Hindlimb muscle (tissue), 1 donor: ENCODE data around the gene BZW1. TPM values are rescaled to one million over a fixed set of nuclear protein-coding genes. Genes with fewer than 3 reads are reported as not detected.
"Not testable (repeated sequence)": the region's sequence is repeated elsewhere in the genome, so short reads cannot be mapped to it uniquely, and the experiment has no call there.

Experiments used
- DNase-seq: peaks from one replicate; pipeline ENCODE4 v3.0.0-alpha.2; 2013
- polyA plus RNA-seq: library from polyadenylated mRNA; unstranded; fragments of 120-200 nt; gene quantifications from one replicate; pipeline ENCODE4 v1.2.1, GENCODE V29; 2013; ENCODE audit not compliant: insufficient read length

BZW1 gene
- polyA plus RNA-seq, 1 donor: 105 TPM

DNA sequence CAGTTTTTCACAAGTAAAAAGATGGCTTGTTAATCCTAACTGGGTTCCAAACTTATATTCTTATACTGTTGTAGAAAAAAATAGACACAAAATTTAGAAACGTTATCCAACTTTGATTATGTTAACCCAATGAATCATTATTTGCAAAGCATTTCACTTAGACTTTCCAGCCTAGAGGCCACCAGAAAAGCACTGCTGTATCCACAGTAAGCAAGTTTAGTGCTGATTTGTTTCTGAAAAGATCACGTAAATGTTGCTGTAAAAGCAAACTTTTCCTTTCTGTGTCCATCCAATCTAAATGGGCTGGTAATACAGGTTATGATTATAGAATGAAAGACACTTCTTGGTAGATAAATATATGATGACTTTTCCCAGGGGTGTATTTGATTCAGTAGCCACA lies 17.6 kb upstream of the BZW1 start:
- no peak for DNase-seq

DNA sequence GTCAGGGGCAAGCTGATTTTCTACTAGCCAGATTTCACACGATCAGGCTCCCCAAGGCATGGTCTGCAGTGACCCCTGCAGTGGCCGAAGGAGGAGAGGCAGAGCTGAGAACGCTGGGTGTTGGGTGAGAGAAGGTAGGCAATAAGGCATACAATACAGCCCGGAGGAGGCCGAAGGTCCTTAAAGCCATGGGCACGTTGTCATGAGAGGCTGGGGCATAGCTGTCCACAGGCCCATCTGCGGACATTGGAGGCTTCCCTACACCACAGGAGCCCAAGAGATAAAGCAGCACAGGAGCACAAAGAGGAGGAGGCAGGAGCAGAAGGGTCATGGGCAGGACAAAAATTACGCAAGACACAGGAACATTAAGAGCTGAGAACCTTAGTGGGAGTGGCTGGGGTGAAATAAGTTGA lies 16.7 kb upstream of the BZW1 start:
- no peak for DNase-seq

- DNase-seq: no peak
Observed at GRCh38 chr2:200796561-200796960, 15.1 kb upstream of the BZW1 start.

GRCh38 chr2:200797242-200797770 lies 14.4 kb upstream of the BZW1 start:
- DNase-seq: no peak

- no peak for DNase-seq
Observed at GRCh38 chr2:200798514-200798913, 13.2 kb upstream of the BZW1 start.

GRCh38 chr2:200800458-200800857 lies 11.3 kb upstream of the BZW1 start:
- DNase-seq: no peak

GRCh38 chr2:200801431-200801830 lies 10.3 kb upstream of the BZW1 start:
- not testable (repeated sequence) for DNase-seq

DNA sequence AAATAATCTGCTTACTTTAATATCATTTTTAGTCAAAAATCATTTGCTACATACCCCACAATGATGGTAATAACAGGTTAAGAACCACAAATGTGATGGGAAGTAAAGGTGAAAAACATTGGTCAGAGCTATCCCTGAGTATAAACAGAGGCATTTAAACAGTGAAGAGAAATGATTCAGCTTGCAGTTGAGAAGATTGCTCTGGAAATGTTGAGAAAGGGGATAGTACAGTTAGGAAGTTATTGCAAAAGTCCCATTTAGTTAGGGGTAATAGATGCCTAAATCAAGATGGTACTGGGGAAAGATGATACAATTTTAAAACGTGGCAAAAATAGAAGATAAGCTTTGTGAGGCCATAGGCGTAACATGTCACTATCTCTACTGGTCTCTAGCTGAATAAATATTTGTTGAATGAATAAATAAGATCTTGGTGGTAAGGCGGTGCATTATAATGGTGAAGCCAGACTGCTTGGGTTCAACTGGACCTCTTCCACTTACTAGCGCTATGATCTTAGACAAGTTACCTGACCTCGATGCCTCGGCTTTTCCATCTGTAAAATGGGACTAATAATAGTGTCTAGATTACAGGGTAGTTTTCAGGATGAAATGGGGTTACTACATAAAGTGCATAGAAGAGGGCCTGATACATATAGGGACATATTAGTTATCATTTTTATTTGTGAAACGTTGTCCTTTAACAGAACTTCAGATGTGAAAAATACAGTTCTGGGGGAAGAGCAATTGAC lies 2.0 kb upstream of the BZW1 start:
- no peak for DNase-seq

DNA sequence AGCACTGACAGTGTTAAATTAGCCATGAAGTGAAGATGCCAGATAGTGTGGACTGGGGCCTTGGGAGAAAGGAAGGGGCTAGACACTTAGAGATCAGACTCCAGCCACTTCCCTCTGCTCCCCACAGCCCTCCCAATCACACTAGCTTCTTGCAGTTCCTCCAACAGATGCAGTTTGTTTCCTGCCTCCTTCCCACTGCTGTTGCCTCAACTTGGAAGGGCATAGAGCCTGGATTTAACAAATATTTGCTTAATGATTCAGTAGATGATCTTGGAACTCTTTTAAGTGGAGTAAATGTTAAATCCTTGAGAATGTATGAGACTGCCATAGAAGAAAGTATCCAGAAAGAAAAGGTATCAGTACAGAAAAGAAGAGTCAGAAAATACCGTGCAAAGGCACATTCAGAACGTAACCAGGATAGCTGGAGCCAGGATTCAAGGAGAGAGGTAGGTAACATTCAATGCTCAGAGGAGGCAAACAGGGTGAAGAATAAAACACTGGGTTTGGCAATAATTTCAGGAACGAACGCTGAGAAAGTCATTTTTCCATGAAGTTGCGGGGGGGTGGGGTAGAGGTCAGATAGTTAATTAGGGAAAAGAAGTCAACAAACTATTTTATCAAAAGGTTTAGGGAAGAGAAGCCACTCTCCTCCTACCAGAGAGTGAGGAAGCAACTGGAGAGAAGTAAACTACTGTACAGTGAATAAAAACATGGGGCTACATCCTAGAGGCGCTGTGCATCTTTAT lies 1.3 kb upstream of the BZW1 start:
- DNase-seq: no peak

GRCh38 chr2:200810998-200811332 lies 745 bp upstream of the BZW1 start:
- DNase-seq: no peak

DNA sequence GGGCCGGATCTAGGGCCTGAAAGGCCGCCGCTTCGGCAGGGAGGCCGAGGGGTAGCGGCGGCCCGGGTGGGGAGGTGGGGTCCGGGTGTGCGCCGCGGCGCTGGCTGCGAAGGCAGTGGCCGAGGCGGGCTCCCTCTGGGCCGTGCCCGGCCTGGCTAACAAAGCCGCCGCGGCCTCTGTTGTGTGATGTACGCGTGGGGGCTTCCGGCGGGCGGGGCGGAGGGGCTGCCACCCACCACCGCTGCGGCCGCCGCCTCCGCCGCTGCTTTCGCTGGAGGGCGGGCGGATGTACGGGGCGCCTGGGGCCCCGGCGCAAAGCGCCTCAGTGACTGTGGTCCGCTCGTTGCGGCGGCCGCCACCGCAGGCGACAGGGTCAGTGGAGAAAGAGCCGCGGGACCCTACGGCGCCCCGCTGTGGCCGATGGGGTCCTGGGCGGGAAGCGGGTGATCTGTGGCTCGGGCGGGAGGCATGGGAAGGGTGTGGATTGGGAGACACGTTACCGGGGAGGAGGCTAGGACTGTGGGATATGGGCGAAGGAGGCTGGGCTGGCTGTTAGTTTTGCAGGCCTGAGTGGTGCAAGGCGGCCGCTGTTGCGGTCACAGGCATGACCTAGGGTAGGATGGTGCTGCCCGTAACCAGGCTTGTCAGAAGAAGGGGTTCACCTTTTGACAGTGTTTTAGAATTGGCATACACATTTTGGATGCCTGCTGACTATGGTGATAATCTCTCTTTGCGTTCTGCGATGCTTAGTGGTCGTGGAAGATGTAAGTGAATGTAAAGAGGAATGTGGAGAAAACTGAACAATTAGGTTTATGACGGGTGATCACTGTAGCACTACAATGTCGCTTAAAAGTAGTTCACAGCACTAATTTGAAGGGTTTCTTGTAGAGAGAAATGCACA lies 662 bp downstream of the BZW1 start:
- peak; percentile 67 for DNase-seq

DNA sequence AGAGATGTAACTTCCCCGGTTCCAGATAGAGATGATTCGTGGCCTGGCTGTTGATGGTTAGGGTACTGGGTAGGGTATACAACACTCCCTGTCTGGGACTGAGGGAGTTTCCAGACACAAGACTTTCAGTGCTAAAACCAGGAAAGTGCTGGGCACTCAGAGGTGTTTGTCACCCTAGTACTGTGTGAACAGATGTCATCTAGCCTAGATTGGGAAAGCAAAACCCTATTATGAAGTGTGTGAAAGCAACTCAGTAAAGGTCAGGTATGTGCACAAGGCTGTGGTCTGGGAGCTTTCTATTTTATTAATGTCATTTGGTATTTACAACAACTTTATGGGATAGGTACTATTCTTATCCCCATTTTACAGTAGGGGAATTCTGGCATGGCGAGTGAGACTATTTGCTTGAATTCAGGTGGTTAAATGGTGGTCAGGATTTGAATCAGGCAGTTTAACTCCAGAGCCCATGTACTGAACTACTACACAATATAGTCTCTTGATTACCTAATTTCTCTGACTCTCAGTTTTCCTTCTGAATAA lies 2.6 kb downstream of the BZW1 start:
- DNase-seq: no peak

DNA sequence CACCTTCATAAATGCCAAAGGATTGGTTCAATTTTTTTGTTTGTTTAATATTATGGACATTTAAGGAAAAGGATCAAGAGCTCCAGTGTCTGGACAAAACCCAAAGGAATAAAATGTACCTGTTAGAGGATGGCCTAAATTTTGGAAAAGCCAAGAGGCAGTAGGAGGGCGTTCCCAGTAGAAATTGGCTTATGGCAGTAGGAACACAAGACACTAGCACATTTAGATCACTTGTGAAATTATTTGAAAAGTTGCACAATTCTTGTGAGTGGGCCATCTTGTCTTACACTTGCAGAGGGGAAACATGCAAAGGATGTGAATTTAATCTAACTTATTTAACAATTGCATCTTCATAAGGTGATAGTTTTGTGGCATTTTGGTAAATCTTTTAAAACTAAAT lies 3.2 kb downstream of the BZW1 start:
- DNase-seq: no peak

GRCh38 chr2:200818732-200819131 lies 7.0 kb downstream of the BZW1 start:
- not testable (repeated sequence) for DNase-seq

- DNase-seq: no peak
Observed at GRCh38 chr2:200820573-200821234, 9.0 kb downstream of the BZW1 start.

GRCh38 chr2:200821686-200822245 lies 10.1 kb downstream of the BZW1 start:
- DNase-seq: no peak

DNA sequence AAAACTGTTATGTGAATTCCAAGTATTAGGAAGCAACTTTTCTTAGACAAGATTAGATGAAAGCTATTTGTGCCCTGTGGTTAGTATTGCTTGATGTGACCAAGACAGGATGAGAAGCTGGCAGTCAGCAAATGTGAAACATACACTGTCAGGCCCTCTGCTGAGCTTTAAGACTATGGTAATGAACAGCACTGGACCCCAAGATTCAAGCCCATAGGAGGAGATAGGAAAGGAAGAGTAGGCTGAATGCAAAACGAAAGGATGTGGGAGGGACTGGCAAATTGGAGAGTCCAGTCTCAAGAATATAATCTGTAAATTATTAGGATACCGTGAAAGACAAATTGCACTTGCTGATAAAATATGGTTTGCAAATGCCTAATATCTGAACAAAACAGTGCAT lies 16.4 kb downstream of the BZW1 start:
- DNase-seq: no peak

DNA sequence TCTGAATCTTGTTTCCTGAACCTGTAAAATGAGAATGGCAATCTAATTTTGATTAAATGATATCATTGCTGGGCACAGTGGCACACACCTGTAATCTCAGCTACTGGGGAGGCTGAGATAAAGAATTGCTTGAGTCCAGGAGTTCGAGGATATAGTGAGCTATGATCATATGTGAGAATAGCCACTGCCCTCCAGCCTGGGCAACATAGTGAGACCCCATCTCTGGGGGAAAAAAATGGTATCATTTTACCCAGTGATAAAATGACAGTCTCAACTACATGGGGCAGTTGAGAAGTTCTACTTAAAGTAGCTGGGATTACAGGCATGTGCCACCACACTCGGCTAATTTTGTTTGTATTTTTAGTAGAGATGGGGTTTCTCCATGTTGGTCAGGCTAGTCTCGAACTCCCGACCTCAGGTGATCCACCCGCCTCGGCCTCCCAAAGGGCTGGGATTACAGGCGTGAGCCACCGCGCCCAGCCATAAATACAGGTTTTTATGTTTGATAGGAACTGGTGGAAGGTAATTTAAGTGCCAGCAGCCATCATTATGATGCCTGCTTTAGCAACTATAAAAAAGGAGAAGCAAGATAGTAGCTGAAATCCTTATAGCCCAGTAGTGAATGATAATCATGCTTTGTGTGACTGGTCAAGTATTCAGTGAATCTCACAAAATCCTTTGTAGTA lies 17.0 kb downstream of the BZW1 start:
- no peak for DNase-seq

DNA sequence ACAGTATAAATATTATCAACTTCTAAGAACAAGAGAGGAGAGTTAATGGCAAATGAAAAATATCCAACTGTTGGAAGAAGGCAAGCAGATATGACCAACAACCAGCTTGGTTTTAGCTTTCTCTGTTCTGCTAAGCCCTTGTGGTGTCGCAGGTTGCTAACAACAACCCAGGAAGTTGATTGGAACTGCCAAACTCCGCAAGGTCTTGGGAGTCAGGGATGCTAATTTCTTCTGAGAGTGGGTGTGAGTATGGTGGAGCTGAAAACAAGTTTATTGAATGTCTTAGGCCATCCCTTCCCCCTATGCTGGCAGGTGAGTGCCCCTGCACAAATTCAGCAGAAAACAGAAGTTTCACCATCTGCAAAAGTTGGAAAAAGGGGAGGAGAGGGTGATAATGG lies 17.5 kb downstream of the BZW1 start:
- DNase-seq: no peak

- DNase-seq: no peak
Observed at GRCh38 chr2:200834701-200835100, 23.0 kb downstream of the BZW1 start.

- DNase-seq: no peak
Observed at GRCh38 chr2:200839513-200839912, 27.8 kb downstream of the BZW1 start.
